H1 (cell line): Measurements from ENCODE around the gene C9orf43. TPM values are rescaled to one million over a fixed set of nuclear protein-coding genes. Genes with fewer than 3 reads are reported as not detected.

Experiments used
- CTCF ChIA-PET: fragments of 300-600 bp; sonication (Branson Sonifier 250); formaldehyde crosslinking; loops from one replicate; lab custom pipeline; 2021; ENCODE audit not compliant: partially characterized antibody; lab: Charles Lee
- POLR2A ChIA-PET: fragments of 300-600 bp; sonication (Branson Sonifier 250); formaldehyde crosslinking; loops from one replicate; lab custom pipeline; 2021; ENCODE audit warnings: inconsistent platforms; ENCODE audit not compliant: partially characterized antibody; lab: Charles Lee
- DNase-seq, 2 experiments: peaks; one replicate each; pipeline versions ENCODE4 v3.0.0 to v3.0.0-alpha.2; 2010 to 2022; ENCODE audit warnings: low spot score in 2 of 2, low read depth in 1 of 2, mixed read lengths in 1 of 2
- FAIRE-seq: peaks from 2 replicates; lab custom pipeline; 2011; peaks lifted over from hg19 to GRCh38; lab: Jason Lieb, UNC
- H2AFZ ChIP-seq: 2 replicates; pipeline ENCODE4 v1.8.1; 2012; ENCODE audit warnings: low read length, inconsistent platforms
- H2AK5ac ChIP-seq: 2 replicates; pipeline ENCODE4 v1.6.1; 2013; ENCODE audit warnings: low read depth, low read length
- H2BK120ac ChIP-seq: replicated peaks from 2 replicates; pipeline ENCODE3; 2013; ENCODE audit warnings: low read depth, low read length, inconsistent platforms
- H2BK12ac ChIP-seq: 2 replicates; pipeline ENCODE4 v1.6.1; 2013; ENCODE audit warnings: low read depth, low read length
- H2BK15ac ChIP-seq: 2 replicates; pipeline ENCODE4 v1.6.1; 2013; ENCODE audit warnings: low read length
- H2BK20ac ChIP-seq: 2 replicates; pipeline ENCODE4 v1.6.1; 2013; ENCODE audit warnings: low read length
- H2BK5ac ChIP-seq: 2 replicates; pipeline ENCODE4 v1.6.1; 2013; ENCODE audit warnings: low read depth, low read length
- H3K14ac ChIP-seq: 2 replicates; pipeline ENCODE4 v1.6.1; 2013; ENCODE audit warnings: inconsistent platforms; ENCODE audit not compliant: insufficient read length
- H3K18ac ChIP-seq: 2 replicates; pipeline ENCODE4 v1.6.1; 2013; ENCODE audit warnings: low read length; ENCODE audit errors: extremely low read depth
- H3K23ac ChIP-seq: 2 replicates; pipeline ENCODE4 v1.6.1; 2013; ENCODE audit warnings: inconsistent platforms; ENCODE audit not compliant: insufficient read length
- H3K23me2 ChIP-seq: 2 replicates; pipeline ENCODE4 v1.6.1; 2013; ENCODE audit warnings: low read depth, low read length
- H3K27ac ChIP-seq: 2 replicates; pipeline ENCODE4 v1.6.1; 2011; ENCODE audit warnings: low read depth, low read length, inconsistent platforms
- H3K27me3 ChIP-seq, 4 experiments: replicated peaks in 1 of 4; 1 replicate in 1 of 4; 2 replicates in 3 of 4; pipeline versions ENCODE4 v1.6.1 to v1.8.1; 2011 to 2013; ENCODE audit warnings: low read length in 3 of 4, mild to moderate bottlenecking in 3 of 4, inconsistent platforms in 2 of 4, mixed read lengths in 2 of 4, moderate library complexity in 1 of 4; ENCODE audit not compliant: control insufficient read depth in 3 of 4, insufficient read depth in 3 of 4; ENCODE audit errors: extremely low read depth in 1 of 4
- H3K36me3 ChIP-seq, 4 experiments: 2 replicates each; pipeline versions ENCODE4 v1.6.1 to v1.8.1; 2011 to 2013; ENCODE audit warnings: mild to moderate bottlenecking in 4 of 4, low read length in 3 of 4, moderate library complexity in 2 of 4, control low read depth in 1 of 4, inconsistent platforms in 1 of 4; ENCODE audit not compliant: insufficient read depth in 4 of 4, control insufficient read depth in 2 of 4
- H3K4ac ChIP-seq: replicated peaks from 2 replicates; pipeline ENCODE3; 2013; ENCODE audit warnings: low read length, low read depth, mixed read lengths, inconsistent platforms; ENCODE audit not compliant: insufficient read length
- H3K4me1 ChIP-seq, 4 experiments: replicated peaks in 1 of 4; 1 replicate in 1 of 4; 2 replicates in 3 of 4; pipeline versions ENCODE4 v1.6.1 to v1.8.1; 2011 to 2013; ENCODE audit warnings: low read length in 3 of 4, inconsistent platforms in 2 of 4, mixed read lengths in 1 of 4; ENCODE audit not compliant: insufficient read depth in 4 of 4, control insufficient read depth in 3 of 4
- H3K4me2 ChIP-seq, 2 experiments: 2 replicates each; pipeline versions ENCODE4 v1.6.1 to v1.8.1; 2011 to 2013; ENCODE audit warnings: low read depth in 2 of 2, low read length in 2 of 2, control low read depth in 1 of 2, inconsistent platforms in 1 of 2, mild to moderate bottlenecking in 1 of 2; ENCODE audit not compliant: insufficient read depth in 1 of 2
- H3K4me3 ChIP-seq, 4 experiments: fragments of 200-600, 300-600 bp in 1 of 4; sonication (generic), shearing (Covaris generic), sonication (Bioruptor Twin) in 1 of 4; 2 replicates each; pipeline versions ENCODE4 v1.5.1 to v1.8.1; 2011 to 2016; ENCODE audit warnings: low read length in 4 of 4, low read depth in 3 of 4, control low read depth in 2 of 4, inconsistent platforms in 2 of 4, mild to moderate bottlenecking in 2 of 4, mixed read lengths in 1 of 4, moderate library complexity in 1 of 4; ENCODE audit not compliant: insufficient read depth in 2 of 4; ENCODE audit errors: extremely low read depth in 1 of 4
- H3K56ac ChIP-seq: replicated peaks from 2 replicates; pipeline ENCODE3; 2013; ENCODE audit warnings: low read depth, mild to moderate bottlenecking, mixed read lengths, low read length, inconsistent platforms; ENCODE audit not compliant: insufficient read length
- H3K79me1 ChIP-seq: 2 replicates; pipeline ENCODE4 v1.6.1; 2013; ENCODE audit warnings: low read depth, low read length, control low read depth
- H3K79me2 ChIP-seq, 2 experiments: 2 replicates each; pipeline versions ENCODE4 v1.6.1 to v1.8.1; 2012 to 2013; ENCODE audit warnings: low read length in 2 of 2, mild to moderate bottlenecking in 2 of 2, inconsistent platforms in 1 of 2; ENCODE audit not compliant: insufficient read depth in 2 of 2, control insufficient read depth in 1 of 2
- H3K9ac ChIP-seq, 4 experiments: replicated peaks in 1 of 4; 1 replicate in 1 of 4; 2 replicates in 3 of 4; pipeline versions ENCODE4 v1.6.1 to v1.8.1; 2011 to 2013; ENCODE audit warnings: low read depth in 3 of 4, low read length in 3 of 4, control low read depth in 2 of 4, mild to moderate bottlenecking in 2 of 4, moderate library complexity in 2 of 4, inconsistent platforms in 1 of 4; ENCODE audit errors: extremely low read depth in 1 of 4
- H3K9me3 ChIP-seq, 2 experiments: 2 replicates each; pipeline versions ENCODE4 v1.6.1 to v1.8.1; 2012 to 2013; ENCODE audit warnings: mild to moderate bottlenecking in 2 of 2, moderate library complexity in 2 of 2, control low read depth in 1 of 2, inconsistent platforms in 1 of 2, low read depth in 1 of 2, low read length in 1 of 2, mixed read lengths in 1 of 2; ENCODE audit not compliant: insufficient read depth in 2 of 2
- H4K20me1 ChIP-seq, 2 experiments: replicated peaks in 1 of 2; 2 replicates each; pipeline versions ENCODE3 to v1.8.1; 2011 to 2013; ENCODE audit warnings: inconsistent platforms in 2 of 2, low read length in 2 of 2, mild to moderate bottlenecking in 1 of 2; ENCODE audit not compliant: insufficient read depth in 2 of 2, control insufficient read depth in 1 of 2
- H4K5ac ChIP-seq: 2 replicates; pipeline ENCODE4 v1.6.1; 2013; ENCODE audit warnings: low read length, low read depth, mixed read lengths, inconsistent platforms; ENCODE audit not compliant: insufficient read length
- H4K8ac ChIP-seq: 2 replicates; pipeline ENCODE4 v1.8.0; 2013; ENCODE audit warnings: mild to moderate bottlenecking, moderate library complexity, low read length, inconsistent platforms; ENCODE audit not compliant: insufficient read depth; ENCODE audit errors: extremely low read depth
- H4K91ac ChIP-seq: replicated peaks from 2 replicates; pipeline ENCODE3; 2013; ENCODE audit warnings: low read length, mixed read lengths, inconsistent platforms; ENCODE audit not compliant: insufficient read length
- CBX8 ChIP-seq: fragments of 300-800, 300-1000 bp; sonication (generic); IDR thresholded peaks from 2 replicates; pipeline ENCODE4 v1.7.1; 2016; ENCODE audit warnings: low read depth, low read length, borderline replicate concordance
- KDM4A ChIP-seq: IDR thresholded peaks from one replicate; pipeline ENCODE4 v1.7.1; 2012; ENCODE audit warnings: low read depth, mild to moderate bottlenecking, moderate library complexity, low read length, inconsistent platforms; ENCODE audit not compliant: severe bottlenecking
- RAD21 ChIP-seq, 2 experiments: IDR thresholded peaks in 1 of 2; conservative IDR thresholded peaks in 1 of 2; 2 replicates each; pipeline ENCODE4 v1.6.1; 2011; ENCODE audit warnings: low read depth in 2 of 2, low read length in 2 of 2, improper control_type of control experiment in 1 of 2, inconsistent platforms in 1 of 2, mild to moderate bottlenecking in 1 of 2, moderate library complexity in 1 of 2
- SIN3A ChIP-seq, 2 experiments: IDR thresholded peaks in 1 of 2; conservative IDR thresholded peaks in 1 of 2; 2 replicates each; pipeline ENCODE4 v1.6.1; 2011 to 2012; ENCODE audit warnings: low read length in 2 of 2, improper control_type of control experiment in 1 of 2, low read depth in 1 of 2, mild to moderate bottlenecking in 1 of 2
- SRF ChIP-seq: IDR thresholded peaks from 2 replicates; pipeline ENCODE4 v1.6.1; 2011; ENCODE audit warnings: mild to moderate bottlenecking, low read depth, low read length, moderate library complexity
- TBP ChIP-seq: IDR thresholded peaks from 2 replicates; pipeline ENCODE4 v1.6.1; 2011; ENCODE audit warnings: low read depth, low read length, improper control_type of control experiment
- WGBS, 2 experiments: shearing (Covaris generic) in 1 of 2; methylation state at CpG; one replicate each; pipeline versions ENCODE4 v1.1.6 to v1.1.7; 2013 to 2015; ENCODE audit warnings: low lambda C conversion rate in 2 of 2, mixed read lengths in 2 of 2, inconsistent platforms in 1 of 2, low coverage in 1 of 2, missing lambda C conversion rate in 1 of 2; ENCODE audit not compliant: insufficient replicate concordance in 2 of 2, insufficient coverage in 1 of 2, insufficient read length in 1 of 2; ENCODE audit errors: extremely low coverage in 1 of 2, missing lambda C conversion rate in 1 of 2; 5-methylcytosine and 5-hydroxymethylcytosine counted together
- polyA plus RNA-seq, 7 experiments: library from polyadenylated mRNA; depleted of rRNA in 3 of 7; stranded (reverse) in 5 of 7; unstranded in 2 of 7; fragments of >200 nt in 5 of 7; fragments of 200-250 nt in 2 of 7; gene quantifications; 1 replicate in 5 of 7; 2 replicates in 1 of 7; 4 replicates in 1 of 7; pipeline versions ENCODE4 v1.2.1 to v1.2.3, GENCODE V29; 2011 to 2013; ENCODE audit warnings: missing spikeins in 2 of 7, mixed read lengths in 2 of 7
- total RNA-seq: library from RNA; stranded (reverse); fragmentation: NEBNext Ultra II Directional; extraction: Animal tissue kit (Norgen Biotek cat#: 25700); gene quantifications from 2 replicates; pipeline ENCODE4 v1.2.1, GENCODE V29; 2021

C9orf43 gene
- total and polyA plus RNA-seq, 2 of the 8 experiments (the other 6 are each of a cell fraction or from before 2014, with no cell fraction given) = 0.35 to 0.52 TPM

- H2BK120ac ChIP-seq = no peak overlapping the region
- H3K4ac ChIP-seq = no peak overlapping the region
- no peaks in the 10 kb centered on the region for H4K20me1 ChIP-seq
- H3K4me2 ChIP-seq = no peak overlapping the region
- no peak overlapping the region for H3K18ac ChIP-seq
- H3K36me3 ChIP-seq = no peaks in the 10 kb centered on the region
- no peak overlapping the region for H3K23ac ChIP-seq
- no peaks in the 10 kb centered on the region for H3K79me1 ChIP-seq
- no peaks in the 10 kb centered on the region for H3K9me3 ChIP-seq
- no peaks in the 10 kb centered on the region for H3K23me2 ChIP-seq
- no peak overlapping the region for H4K5ac ChIP-seq
- H3K27ac ChIP-seq = no peak overlapping the region
- 80% methylated on average over 3 of the region's 3 CpGs; no CpG with 5 or more reads in 1 of the 2 experiments for WGBS, 2 experiments
- H3K14ac ChIP-seq = no peak overlapping the region
- CTCF ChIA-PET = interaction anchor here (0.8 to 4.0 kb wide), 3 partner anchors 12 to 233 kb away, joined by 3 to 13 read pairs (median 4); no protein-coding TSS in a partner anchor
- H2BK20ac ChIP-seq = no peak overlapping the region
- no peak overlapping the region for H2BK5ac ChIP-seq
- no peak for DNase-seq
- H4K8ac ChIP-seq = no peak overlapping the region
- H3K56ac ChIP-seq = no peak overlapping the region
- no peak overlapping the region for H3K4me3 ChIP-seq
- H2AK5ac ChIP-seq = no peak overlapping the region
- no peak overlapping the region for H4K91ac ChIP-seq
- no peak overlapping the region for H2BK15ac ChIP-seq
- no peaks in the 10 kb centered on the region for H3K27me3 ChIP-seq
- H3K79me2 ChIP-seq = no peaks in the 10 kb centered on the region
- POLR2A ChIA-PET = interaction anchor here (1.4 kb wide), 1 partner anchor 12 kb away, joined by 4 read pairs; the partner anchor contains the start of genes C9orf43 and POLE3
- H2AFZ ChIP-seq = no peak overlapping the region
- FAIRE-seq = no peak
- H3K4me1 ChIP-seq = no peaks in the 10 kb centered on the region
- H3K9ac ChIP-seq = no peak overlapping the region
- no peak overlapping the region for H2BK12ac ChIP-seq
- no peak for TF ChIP-seq SRF
- no peak for TF ChIP-seq TBP
- TF ChIP-seq RAD21 (IDR thresholded peaks at IDR 0.05 in 1 of 2, conservative IDR thresholded peaks at IDR 0.05 in 1 of 2; ENCODE audit: low read depth in 2 of 2, low read length in 2 of 2) = no peak
- TF ChIP-seq SIN3A (conservative IDR thresholded peaks at IDR 0.05 in 1 of 2, IDR thresholded peaks at IDR 0.05 in 1 of 2; ENCODE audit: low read depth in 1 of 2, low read length in 2 of 2) = no peak
- no peak for TF ChIP-seq KDM4A
- no peak for TF ChIP-seq CBX8
These were observed 11.2 kb downstream of the C9orf43 start for GRCh38 chr9:113421726-113422125.
